ENCODE results near the gene CPPED1.

DNA sequence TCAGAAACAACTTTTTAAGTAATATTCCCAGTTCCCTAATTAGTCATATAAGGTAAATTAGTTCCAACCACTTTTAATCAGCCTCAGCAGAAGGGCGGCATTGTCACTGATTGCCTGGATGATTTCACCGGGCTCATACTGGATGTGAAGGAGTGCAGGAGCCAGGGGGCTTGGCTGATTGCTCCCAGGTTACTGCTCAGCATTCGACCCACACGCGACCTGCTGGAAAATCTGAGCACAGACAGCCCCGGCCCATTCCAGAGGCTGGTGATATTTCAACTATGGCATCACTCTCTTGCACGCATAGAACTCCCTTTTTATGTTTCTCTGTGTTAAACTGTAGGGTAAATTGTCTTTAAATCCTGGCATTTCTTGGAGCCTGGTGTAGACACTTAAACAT, 34.2 kb downstream of the CPPED1 start:
- TF ChIP-seq EZH2phosphoT487 (IDR thresholded peaks at IDR 0.05; ENCODE audit: borderline replicate concordance) (no peak), POLR2A (IDR thresholded peaks at IDR 0.05; ENCODE audit: borderline replicate concordance, extremely low read depth, insufficient read depth, insufficient read length) (no peak), YY1 (IDR thresholded peaks at IDR 0.05; ENCODE audit: extremely low read depth, insufficient replicate concordance, low read depth, low read length) (no peak)
- TF ChIP-seq, protein P1, sequence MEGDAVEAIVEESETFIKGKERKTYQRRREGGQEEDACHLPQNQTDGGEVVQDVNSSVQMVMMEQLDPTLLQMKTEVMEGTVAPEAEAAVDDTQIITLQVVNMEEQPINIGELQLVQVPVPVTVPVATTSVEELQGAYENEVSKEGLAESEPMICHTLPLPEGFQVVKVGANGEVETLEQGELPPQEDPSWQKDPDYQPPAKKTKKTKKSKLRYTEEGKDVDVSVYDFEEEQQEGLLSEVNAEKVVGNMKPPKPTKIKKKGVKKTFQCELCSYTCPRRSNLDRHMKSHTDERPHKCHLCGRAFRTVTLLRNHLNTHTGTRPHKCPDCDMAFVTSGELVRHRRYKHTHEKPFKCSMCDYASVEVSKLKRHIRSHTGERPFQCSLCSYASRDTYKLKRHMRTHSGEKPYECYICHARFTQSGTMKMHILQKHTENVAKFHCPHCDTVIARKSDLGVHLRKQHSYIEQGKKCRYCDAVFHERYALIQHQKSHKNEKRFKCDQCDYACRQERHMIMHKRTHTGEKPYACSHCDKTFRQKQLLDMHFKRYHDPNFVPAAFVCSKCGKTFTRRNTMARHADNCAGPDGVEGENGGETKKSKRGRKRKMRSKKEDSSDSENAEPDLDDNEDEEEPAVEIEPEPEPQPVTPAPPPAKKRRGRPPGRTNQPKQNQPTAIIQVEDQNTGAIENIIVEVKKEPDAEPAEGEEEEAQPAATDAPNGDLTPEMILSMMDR (IDR thresholded peaks at IDR 0.05 in 2 of 3, conservative IDR thresholded peaks at IDR 0.05 in 1 of 3; ENCODE audit: borderline replicate concordance in 1 of 3, insufficient read depth in 1 of 3, low read depth in 2 of 3, low read length in 2 of 3), result no peak
- TF ChIP-seq, protein P2, sequence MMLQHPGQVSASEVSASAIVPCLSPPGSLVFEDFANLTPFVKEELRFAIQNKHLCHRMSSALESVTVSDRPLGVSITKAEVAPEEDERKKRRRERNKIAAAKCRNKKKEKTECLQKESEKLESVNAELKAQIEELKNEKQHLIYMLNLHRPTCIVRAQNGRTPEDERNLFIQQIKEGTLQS (IDR thresholded peaks at IDR 0.05), result no peak
